Measurements from ENCODE around the gene TBC1D30.
"Not testable (repeated sequence)": the region's sequence is repeated elsewhere in the genome, so short reads cannot be mapped to it uniquely, and the experiment has no call there.

The TBC1D30 gene

GRCh38 chr12:64837427-64837826 is 13.0 kb downstream of the TBC1D30 start:
- ChIA-PET CTCF (interaction anchor here (1.8 kb wide), 1 partner anchor 35 kb away, joined by 5 read pairs; no protein-coding TSS in a partner anchor), POLR2A (ENCODE audit: low non-redundant PET) (no interaction called here)
- TF ChIP-seq, protein P1, sequence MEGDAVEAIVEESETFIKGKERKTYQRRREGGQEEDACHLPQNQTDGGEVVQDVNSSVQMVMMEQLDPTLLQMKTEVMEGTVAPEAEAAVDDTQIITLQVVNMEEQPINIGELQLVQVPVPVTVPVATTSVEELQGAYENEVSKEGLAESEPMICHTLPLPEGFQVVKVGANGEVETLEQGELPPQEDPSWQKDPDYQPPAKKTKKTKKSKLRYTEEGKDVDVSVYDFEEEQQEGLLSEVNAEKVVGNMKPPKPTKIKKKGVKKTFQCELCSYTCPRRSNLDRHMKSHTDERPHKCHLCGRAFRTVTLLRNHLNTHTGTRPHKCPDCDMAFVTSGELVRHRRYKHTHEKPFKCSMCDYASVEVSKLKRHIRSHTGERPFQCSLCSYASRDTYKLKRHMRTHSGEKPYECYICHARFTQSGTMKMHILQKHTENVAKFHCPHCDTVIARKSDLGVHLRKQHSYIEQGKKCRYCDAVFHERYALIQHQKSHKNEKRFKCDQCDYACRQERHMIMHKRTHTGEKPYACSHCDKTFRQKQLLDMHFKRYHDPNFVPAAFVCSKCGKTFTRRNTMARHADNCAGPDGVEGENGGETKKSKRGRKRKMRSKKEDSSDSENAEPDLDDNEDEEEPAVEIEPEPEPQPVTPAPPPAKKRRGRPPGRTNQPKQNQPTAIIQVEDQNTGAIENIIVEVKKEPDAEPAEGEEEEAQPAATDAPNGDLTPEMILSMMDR (conservative IDR thresholded peaks at IDR 0.05; ENCODE audit: low read depth): no peak
- H3K27ac ChIP-seq: no peak overlapping the region
- DNase-seq (ENCODE audit: low spot score): no peak

- TF ChIP-seq, protein P1 (conservative IDR thresholded peaks at IDR 0.05; ENCODE audit: low read depth): no peak
- CTCF ChIA-PET: interaction anchor here (0.6 kb wide), 1 partner anchor 283 kb away, joined by 3 read pairs; no protein-coding TSS in a partner anchor
- POLR2A ChIA-PET (ENCODE audit: low non-redundant PET): no interaction called here
- H3K27ac ChIP-seq: no peak overlapping the region
- peak; percentile 48 for DNase-seq (ENCODE audit: low spot score)
Observed at GRCh38 chr12:64840119-64840518, 15.7 kb downstream of the TBC1D30 start.

DNA sequence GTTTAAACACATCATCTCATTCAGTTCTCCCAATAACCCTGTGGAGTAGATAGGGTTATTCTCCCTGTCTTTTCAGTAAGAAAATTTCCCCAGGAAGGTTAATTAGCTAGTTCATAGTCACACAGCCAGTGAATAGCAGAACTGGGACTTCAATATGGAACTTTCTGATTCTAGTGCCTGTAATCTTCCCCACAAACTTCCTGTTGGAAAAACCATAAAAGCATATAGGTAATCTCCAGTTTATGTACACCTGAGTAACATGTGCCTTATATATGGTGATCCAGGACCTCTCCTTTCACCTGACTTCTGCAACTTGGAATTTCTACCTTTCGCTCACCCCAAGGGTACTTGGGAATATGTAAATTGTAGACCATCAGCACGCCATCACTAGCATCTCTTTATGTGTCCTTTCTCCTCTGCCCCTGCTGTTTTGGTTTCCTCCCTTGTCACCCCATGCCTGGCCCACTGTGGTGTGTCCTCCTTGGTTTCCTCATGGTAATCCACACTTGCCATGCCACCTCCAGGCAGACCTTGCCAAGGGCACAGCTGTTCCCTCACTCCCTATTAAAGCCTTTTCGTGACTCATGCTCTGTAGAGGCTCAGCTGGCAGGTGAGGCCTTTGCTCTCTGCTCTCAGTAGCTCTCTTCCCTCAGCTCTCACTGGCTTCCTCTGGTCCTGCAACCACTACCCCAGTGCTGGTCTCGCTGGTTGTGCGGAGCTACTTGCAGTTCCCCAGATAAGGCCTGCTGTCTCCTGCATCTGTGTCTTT is 16.7 kb downstream of the TBC1D30 start:
- no peak for DNase-seq (ENCODE audit: low spot score)
- TF ChIP-seq, protein P1 (conservative IDR thresholded peaks at IDR 0.05; ENCODE audit: low read depth): no peak
- ChIA-PET POLR2A (ENCODE audit: low non-redundant PET) (no interaction called here), CTCF (interaction anchor here (0.5 to 0.6 kb wide), 3 partner anchors 36 to 60 kb away, joined by 3 to 4 read pairs (median 3); no protein-coding TSS in a partner anchor)
- H3K27ac ChIP-seq: no peak overlapping the region

DNA sequence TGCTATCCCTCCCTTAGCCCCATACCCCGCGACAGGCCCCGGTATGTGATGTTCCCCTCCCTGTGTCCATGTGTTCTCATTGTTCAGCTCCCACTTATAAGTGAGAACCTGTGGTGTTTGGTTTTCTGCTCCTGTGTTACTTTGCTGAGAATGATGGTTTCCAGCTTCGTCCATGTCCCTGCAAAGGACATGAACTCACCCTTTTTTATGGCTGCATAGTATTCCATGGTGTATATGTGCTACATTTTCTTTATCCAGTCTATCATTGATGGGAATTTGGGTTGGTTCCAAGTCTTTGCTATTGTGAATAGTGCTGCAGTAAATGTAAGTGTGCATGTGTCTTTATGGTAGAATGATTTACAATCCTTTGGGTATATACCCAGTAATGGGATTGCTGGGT is 24.0 kb downstream of the TBC1D30 start:
- POLR2A ChIA-PET (ENCODE audit: low non-redundant PET); H3K27ac ChIP-seq; CTCF ChIA-PET; DNase-seq (ENCODE audit: low spot score): not testable (repeated sequence)

DNA sequence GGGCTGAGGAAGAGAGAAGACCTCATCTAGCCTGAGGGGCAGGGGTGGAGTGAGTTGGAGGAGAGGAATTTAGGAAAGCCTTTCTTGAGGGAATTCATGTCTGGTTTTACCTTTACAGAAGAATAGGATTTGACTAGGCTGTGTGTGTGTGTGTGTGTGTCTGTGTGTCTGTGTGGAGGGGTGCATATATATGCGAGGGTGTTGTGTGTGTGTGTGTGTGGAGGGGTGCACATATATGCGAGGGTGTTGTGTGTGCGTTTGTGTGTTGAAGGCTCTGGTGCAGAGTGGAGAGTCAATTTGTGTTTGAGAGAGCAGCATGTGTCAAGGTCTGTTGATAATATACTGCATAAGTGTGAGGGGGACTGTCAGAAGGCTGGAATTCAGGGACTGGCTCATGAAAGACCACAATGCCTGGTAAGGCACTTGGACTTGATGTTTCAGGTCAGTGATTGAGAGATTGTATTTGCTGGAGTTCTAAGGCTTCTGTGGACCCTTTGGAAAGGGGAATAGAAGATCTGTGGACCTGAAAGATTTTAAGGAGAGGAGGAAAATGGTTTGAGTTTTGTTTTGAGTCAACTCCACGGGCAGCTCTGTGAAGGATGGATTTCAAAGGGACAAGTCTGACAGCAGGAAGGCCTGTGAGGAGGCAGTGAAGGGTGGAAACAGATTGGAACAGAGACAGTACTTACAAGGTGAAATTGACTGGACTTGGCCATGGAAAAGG is 34.6 kb downstream of the TBC1D30 start:
- DNase-seq (ENCODE audit: low spot score): no peak
- ChIA-PET CTCF (no interaction called here), POLR2A (ENCODE audit: low non-redundant PET) (no interaction called here)
- H3K27ac ChIP-seq: no peak overlapping the region
- TF ChIP-seq, protein P1 (conservative IDR thresholded peaks at IDR 0.05; ENCODE audit: low read depth): no peak

DNA sequence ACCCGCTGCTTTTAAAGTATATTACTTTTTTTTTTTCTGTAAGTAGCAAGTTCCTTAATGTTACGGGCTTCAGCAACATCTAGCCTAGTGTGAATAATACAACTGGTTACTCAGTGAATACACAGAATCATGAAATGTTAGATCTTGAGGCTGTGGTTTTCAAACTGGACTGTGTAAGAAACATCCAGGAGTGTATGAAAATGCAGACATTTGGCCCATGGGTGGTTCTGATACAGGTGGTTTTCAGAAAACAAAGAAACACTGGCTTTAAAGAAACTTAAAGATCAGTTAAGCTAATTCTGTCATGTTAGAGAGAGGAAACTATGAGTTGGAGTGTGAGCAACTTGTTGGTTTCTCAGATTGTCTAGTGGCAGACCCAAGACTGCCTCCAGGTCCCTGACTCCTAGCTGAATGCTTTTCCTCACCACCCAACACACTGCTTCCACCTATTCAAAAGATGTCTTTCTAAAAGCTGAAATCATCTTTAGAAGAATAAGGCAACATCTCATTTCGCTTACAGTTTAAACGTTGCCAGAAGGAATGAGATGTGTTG is 36.1 kb downstream of the TBC1D30 start:
- H3K27ac ChIP-seq: no peak overlapping the region
- POLR2A ChIA-PET (ENCODE audit: low non-redundant PET): no interaction called here
- CTCF ChIA-PET: no interaction called here
- TF ChIP-seq, protein P1 (conservative IDR thresholded peaks at IDR 0.05; ENCODE audit: low read depth): no peak
- no peak for DNase-seq (ENCODE audit: low spot score)

Measured in RWPE1 (cell line).